Upper lobe of left lung (tissue), 4 donors: ENCODE data around the gene CEBPZOS.
"Not testable (repeated sequence)": the region's sequence is repeated elsewhere in the genome, so short reads cannot be mapped to it uniquely, and the experiment has no call there.

Source experiments
- EP300 ChIP-seq, 4 donors: sonication (generic); formaldehyde crosslinking; IDR thresholded peaks; one replicate each; pipeline ENCODE4 v1.5.1; 2017; ENCODE audit warnings: antibody characterized with exemption in 4 of 4, control low read depth in 2 of 4
- POLR2A ChIP-seq, 4 donors: fragments of 450-650 bp; IDR thresholded peaks; one replicate each; pipeline ENCODE4 v1.5.1; 2016 to 2017; ENCODE audit warnings: antibody characterized with exemption in 4 of 4, mild to moderate bottlenecking in 2 of 4
- TF ChIP-seq, protein P1 (sequence below), 6 experiments: fragments of 450-650 bp in 4 of 6; fragments of 200-600 bp in 2 of 6; sonication (generic) in 2 of 6; IDR thresholded peaks; one replicate each; pipeline ENCODE4 v1.5.1; 2016 to 2019; ENCODE audit warnings: antibody characterized with exemption in 6 of 6

DNA sequence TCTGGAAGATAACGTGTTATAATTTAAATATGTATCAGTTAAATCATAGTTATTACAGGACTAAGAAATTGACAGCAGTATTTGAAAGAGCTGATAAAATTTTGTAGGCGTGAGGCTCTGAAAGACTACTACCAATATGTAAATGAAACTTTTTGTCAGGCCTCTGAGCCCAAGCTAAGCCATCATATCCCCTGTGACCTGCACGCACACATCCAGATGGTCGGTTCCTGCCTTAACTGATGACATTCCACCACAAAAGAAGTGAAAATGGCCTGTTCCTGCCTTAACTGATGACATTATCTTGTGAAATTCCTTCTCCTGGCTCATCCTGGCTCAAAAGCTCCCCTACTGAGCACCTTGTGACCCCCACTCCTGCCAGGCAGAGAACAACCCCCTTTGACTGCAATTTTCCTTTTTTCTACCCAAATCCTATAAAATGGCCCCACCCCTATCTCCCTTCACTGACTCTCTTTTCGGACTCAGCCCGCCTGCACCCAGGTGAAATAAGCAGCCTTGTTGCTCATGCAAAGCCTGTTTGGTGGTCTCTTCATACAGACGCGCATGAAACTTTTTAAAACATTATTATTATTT lies 8.9 kb downstream of the CEBPZOS start:
- TF ChIP-seq, protein P1, sequence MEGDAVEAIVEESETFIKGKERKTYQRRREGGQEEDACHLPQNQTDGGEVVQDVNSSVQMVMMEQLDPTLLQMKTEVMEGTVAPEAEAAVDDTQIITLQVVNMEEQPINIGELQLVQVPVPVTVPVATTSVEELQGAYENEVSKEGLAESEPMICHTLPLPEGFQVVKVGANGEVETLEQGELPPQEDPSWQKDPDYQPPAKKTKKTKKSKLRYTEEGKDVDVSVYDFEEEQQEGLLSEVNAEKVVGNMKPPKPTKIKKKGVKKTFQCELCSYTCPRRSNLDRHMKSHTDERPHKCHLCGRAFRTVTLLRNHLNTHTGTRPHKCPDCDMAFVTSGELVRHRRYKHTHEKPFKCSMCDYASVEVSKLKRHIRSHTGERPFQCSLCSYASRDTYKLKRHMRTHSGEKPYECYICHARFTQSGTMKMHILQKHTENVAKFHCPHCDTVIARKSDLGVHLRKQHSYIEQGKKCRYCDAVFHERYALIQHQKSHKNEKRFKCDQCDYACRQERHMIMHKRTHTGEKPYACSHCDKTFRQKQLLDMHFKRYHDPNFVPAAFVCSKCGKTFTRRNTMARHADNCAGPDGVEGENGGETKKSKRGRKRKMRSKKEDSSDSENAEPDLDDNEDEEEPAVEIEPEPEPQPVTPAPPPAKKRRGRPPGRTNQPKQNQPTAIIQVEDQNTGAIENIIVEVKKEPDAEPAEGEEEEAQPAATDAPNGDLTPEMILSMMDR (IDR thresholded peaks at IDR 0.05), result not testable (repeated sequence)
- not testable (repeated sequence) for TF ChIP-seq POLR2A, EP300 (IDR thresholded peaks at IDR 0.05)
